ENCODE results near the gene OSCP1.

The OSCP1 gene

DNA sequence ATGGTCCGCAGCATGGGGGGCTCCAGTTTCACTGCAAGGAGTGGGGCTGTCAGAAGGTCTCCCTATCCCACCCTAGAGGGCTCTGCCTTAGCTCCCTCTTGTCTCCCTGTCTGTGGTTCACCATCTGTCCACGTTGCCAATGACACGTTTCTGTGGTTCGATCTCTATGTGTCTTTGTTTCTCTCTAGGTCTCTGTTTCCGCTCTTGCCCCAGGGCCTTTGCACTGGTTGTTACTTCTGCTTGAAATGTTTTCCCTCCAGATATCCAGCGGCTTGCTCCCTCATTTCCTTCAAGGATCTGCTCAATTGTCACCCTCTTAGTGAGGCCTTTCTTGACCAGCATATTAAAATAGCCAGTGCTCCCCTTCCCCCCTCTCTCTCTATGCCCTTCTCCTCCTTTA lies 22.4 kb upstream of the OSCP1 start:
- no peak for DNase-seq

- DNase-seq: no peak
Observed at GRCh38 chr1:36471830-36472641, 21.8 kb upstream of the OSCP1 start.

- DNase-seq: no peak
Observed at GRCh38 chr1:36469163-36469562, 18.9 kb upstream of the OSCP1 start.

DNA sequence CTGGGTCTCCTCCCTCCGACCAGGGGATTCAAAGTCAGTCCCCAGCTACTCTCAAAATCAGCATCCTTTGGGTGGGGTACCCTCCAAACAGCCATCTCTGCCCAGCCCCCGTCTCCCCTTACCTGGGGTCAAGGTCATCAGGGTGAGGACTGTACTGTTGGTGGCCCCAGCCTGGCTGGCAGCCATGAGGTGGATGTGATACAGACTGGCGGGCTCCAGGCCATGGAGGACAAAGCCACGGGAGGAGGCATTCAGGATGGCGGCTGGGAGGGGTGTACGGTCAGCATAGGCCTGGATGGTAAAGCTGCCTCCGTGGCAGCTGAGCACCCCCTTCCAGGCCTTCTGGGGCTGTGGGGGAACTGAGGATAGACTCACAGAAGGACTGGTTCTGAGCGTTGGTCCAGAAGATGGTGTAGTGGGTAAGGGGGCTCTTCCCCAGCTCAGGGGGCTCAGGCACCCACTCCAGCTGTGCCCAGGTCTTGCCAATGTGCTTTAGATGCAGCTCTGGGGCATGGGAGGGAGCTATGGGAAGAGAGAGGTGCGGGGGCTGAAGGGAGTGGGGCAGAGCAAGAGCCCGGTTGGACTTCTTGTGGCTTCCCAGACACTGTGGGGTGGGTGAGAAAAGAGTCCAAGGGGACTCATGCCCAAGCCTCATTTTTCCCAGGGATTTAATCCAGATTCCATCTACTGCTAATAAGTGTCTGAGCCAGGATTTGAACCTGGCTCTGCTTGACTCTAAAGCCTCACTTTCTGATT lies 17.6 kb upstream of the OSCP1 start:
- no peak for DNase-seq

DNA sequence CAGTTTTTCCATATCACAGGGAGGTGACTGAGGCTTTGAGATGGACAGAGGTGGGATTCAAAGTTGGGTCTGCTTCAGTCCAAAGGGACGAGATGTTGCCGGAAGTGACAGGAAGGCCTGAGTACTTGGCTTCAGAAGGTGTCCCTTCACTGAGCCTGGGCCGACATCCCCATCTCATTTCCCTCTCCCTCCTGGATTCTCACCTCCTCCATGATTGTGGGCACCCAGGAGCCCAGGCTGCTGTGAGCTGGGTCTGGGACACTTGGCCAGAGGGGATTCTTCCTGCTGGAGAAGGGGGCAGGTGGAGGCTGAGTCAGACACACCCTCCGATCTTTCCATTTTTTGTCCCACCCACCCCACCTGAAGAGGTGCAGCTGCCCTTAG lies 16.8 kb upstream of the OSCP1 start:
- DNase-seq: no peak

DNA sequence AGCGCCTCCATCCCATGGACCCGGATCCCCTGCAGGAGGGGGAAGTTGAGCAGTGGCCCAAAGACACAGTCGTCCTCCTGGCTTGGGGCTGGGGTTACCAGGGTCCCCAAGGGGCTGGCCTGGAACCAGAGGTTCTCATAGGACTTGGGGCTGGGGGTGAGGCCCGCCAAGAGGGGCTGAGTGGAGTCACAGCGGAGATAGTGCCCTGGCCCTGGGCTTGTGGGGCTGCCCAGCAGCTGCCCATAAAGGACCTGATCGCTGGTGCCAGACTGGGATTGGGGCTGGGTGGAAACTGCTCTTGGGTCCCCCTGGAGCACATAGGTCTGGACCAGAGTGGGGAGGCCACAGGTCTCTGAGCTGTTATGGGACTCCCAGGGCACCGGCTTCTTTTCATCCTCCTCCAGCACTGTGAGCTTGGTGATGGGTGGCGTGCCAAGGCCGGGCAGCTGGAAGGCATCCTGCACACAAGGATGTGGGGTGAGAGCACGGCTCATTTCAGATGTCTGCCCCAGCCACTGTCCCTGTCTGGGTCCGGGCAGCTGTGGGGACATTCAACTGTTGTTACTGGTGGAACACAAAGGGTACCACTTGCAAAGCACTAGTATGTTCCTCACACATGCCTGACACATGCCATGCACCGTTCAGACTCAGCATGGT lies 16.2 kb upstream of the OSCP1 start:
- no peak for DNase-seq

DNA sequence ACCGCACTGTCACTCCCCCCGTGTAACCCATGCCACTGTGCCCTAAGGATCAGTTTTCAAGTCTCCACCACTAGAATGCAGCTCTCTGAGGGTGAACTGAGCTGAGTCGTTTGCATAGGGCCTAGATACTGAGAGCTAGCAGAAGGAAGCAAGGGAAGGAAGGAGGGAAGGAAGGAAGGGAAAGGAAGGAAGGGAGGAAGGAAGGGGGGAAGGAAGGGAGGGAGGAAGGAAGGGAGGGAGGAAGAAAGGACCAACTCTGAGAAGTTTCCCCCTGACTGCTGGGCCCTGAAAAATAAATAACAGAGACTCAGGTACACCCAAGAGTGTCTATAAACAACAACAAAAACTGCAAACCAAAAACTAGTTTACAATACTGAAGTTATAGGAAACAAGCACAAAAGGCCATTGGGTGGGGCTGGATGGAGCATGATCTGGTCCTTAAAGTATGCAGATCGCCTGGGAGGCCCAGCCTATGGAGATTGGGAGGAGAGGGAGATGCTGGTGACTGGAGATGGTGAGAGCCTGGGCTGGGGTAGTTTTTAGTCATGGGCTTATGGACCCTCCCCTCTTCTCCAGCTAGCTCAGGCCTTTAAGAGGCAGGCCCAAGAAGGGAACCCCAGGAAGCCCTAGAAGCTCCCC lies 15.6 kb upstream of the OSCP1 start:
- DNase-seq: no peak

- peak; percentile 63 for DNase-seq
Observed at GRCh38 chr1:36464605-36465393, 14.5 kb upstream of the OSCP1 start.

DNA sequence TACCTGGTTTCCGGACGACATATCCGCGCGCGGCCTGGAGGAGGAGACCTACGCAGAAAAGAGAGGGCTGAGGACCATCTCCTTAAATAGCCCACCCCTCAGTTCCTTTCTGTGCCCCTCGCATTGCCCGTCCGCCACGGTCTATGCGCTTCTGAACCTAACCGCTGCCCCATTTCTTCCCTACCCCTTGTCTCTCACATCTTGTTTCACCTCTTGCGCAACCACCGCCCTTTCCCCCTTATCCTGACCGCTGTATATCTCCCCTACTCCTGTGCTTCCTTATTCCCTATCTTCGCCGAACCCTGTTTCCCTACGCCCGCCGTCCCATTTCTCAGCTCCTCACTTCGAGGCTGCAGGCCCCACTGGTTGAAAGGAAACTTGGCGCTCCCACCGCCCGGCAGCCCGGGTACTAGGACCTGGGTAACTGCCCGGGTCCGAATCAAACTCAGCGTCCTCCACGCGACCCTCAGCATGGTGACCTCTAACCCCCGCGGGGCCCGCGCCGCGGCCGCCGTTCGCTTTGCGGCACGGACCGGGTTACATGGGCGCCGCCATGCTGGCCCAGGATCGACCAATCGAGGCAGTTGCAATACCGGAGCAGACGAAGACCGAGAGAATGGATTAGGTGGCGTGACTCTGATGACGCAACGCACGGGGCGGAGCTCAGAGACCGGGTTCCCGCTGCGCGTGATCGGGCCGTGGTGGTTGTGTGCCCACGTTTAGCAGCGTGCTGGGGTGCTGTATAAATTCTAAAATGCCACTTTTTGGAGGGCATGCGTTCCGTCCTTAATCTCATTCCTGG lies 13.8 kb upstream of the OSCP1 start, which contains the start of gene MRPS15:
Gene MRPS15, minus strand, starts transcription at position 582 of the 802 bp plus-strand sequence. Its CDS starts 109 bp downstream, at position 473.
- DNase-seq: peak; percentile 92

DNA sequence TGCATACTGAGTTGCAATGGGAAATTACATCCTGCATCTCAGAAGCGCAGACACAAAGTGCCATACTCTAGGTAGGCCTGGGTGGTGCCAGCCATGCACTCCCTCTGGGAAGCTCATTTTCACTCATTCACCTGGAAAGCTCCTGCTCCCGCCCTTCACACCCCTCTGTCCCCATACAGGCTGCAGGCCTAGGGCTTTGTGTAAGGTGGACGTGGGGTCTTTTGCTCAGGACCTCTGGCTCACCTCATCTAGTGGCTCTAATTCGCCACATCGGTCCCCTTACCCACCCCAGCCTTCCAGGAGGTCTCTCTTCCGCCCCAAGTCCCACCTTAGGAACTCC lies 13.2 kb upstream of the OSCP1 start:
- no peak for DNase-seq

DNA sequence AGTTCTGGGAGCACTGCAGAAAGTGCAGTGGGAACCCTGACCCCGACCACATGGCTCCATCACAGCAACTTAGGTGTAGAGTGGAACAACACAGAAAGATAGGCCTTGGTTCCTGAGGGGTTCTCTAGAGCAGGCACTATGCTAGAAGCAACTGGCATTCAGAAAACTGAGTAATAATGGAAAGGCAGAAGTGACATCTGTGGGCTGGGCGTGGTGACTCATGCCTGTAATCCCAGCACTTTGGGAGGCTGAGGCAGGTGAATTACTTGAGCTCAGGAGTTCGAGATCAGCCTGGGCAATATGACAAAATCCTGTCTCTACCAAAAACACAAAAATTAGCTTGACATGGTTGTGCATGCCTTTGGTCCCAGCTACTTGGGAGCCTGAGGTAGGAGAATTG lies 8.7 kb upstream of the OSCP1 start:
- DNase-seq: no peak

DNA sequence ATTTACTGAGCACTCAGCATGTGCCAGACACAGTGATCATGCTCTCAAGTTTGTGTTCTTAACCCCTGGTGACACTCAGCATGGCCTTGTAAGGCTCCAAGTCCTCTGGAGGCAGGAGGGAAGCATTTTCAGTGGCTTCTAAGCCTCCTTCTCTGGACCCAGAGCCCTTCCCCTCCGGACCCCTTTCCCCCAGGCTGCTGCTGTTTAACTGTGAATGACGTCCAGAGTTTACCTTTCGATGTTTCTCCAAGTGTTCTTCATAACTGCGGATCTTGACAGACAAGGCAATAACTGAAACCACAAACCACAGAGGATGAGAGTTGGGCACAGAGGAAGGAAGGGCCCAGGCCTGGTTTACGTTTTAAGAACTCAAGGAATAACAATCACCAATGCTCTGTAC lies 7.4 kb upstream of the OSCP1 start:
- peak; percentile 43 for DNase-seq

- no peak for DNase-seq
Observed at GRCh38 chr1:36456391-36456928, 6.2 kb upstream of the OSCP1 start.

DNA sequence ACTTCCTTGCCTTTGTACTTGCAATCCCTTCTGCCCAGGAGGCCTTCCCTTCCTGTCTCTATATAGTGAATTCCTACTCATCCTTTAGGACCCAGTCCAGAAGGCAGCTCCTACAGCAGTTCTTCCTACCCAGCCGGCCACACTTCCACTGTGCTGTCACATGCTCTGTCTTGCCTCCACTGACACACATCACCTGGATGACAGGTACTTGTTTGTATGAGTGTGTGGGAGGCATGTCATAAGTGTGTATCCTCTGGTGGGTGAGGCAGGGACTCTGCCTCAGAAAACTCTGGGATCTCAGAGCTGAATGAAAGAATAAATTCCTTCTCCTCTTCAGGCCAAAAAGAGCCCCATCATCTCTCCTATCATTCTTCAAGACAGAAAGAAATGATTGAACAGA lies 5.1 kb upstream of the OSCP1 start:
- DNase-seq: no peak

DNA sequence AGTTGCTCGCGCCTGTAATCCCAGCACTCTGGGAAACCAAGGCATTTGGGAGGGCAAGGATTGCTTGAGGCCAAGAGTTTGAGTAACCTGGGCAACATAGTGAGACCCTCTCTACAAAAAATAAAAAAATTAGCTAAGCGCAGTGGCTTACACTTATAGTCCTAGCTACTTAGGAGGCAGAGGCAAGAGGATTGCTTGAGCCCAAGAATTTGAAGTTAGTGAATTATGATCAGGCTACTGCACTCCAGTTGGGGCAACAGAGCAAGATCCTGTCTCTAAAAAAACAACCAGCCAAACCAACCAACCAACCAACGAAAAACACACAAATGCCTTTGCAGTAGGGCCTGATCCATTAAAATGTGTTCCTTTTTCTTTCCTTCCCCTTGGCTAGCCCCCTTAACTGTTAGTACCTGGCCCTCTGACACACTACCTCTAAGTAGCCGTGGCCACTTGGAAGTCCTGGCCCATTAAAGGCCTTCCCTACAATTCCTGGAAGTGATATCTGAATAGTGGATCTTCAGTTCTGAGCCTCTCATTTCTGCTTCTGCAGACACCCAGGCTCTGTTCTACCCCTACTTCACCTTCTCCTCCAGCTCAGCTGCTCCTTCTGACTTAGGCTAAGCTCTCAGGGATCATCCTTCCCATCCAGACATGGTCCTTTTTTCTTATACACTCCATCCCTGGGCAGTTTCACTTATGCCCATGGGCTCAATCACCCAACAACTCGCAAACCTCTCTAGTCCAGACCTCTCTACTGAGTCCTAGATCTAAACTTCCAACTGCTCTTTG lies 3.5 kb upstream of the OSCP1 start:
- DNase-seq: no peak

DNA sequence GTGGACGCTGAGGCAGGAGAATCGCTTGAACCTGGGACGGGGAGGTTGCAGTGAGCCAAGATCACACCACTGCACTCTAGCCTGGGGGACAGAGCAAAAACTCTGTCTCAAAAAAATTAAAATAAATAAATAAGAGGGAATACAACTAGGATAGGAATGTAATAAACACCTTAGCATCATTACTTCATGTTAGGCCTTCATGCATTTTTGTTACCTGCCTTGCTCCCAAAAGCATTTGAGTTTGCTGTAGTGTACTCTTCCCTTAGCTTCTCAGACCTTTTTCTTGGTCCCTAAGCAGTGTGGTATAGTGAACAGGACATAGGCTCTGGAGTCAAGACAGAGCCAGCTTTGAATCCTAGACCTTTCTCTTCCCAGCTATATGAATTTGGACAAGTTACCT lies 2.8 kb upstream of the OSCP1 start:
- no peak for DNase-seq

DNA sequence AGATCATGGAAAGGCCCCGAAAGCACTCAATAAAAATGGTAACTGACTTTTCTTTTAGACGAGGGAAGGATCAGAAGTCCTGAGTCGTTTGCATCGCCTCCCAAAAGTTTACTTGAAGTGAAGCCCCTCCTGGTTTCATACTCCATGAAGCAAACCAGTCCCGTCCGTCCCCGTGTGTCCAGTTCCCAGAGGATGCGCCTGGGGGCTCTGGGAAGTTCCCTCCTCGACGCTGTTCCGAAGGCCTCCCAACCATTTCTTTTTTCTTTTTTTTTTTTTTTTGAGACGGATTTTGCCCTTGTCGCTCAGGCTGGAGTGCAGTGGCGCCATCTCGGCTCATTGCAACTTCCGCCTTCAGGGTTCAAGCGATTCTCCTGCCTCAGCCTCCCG lies 661 bp upstream of the OSCP1 start:
- DNase-seq: no peak

DNA sequence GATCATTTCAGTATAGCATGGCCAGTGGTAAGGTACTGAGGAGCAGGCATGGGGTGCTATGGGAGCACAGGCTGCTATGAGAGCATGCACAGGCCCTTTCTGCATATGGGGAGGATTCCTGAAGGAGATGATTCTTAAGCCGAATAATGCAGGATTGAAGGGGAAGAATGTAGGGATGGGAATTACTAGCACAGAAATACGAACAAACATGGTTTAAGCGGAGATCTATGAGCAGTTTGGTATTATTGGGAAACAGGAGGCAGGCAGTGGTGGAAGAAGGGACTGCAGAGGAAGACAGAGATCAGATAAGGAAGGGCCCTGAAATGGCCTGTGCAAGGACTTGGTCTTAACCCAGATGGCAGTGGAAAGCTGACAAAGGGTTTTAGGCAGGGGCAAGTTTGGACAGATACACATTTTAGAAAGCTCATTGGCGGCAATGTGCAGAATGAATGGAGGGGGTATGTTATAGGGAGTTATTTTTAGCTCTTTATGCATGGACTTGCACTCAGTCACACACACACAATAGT lies 1.7 kb downstream of the OSCP1 start:
- no peak for DNase-seq

GRCh38 chr1:36447450-36447849 lies 2.8 kb downstream of the OSCP1 start:
- no peak for DNase-seq

- DNase-seq: no peak
Observed at GRCh38 chr1:36446746-36447145, 3.5 kb downstream of the OSCP1 start.

Measured in DMS79 (cell line).